H9 (cell line): Measurements from ENCODE around the gene SKP2. TPM values are rescaled to one million over a fixed set of nuclear protein-coding genes. Genes with fewer than 3 reads are reported as not detected.

Source experiments
- DNase-seq: peaks from one replicate; pipeline ENCODE4 v3.0.0-alpha.2; 2017
- H2AFZ ChIP-seq: one replicate; pipeline ENCODE4 v1.6.1; 2013; ENCODE audit warnings: mild to moderate bottlenecking, low read length, control low read depth, moderate library complexity
- H2AK5ac ChIP-seq: 2 replicates; pipeline ENCODE4 v1.6.1; 2013; ENCODE audit warnings: low read length, control low read depth, mixed read lengths; ENCODE audit not compliant: insufficient read length
- H2BK120ac ChIP-seq: one replicate; pipeline ENCODE4 v1.6.1; 2013; ENCODE audit warnings: low read depth, mild to moderate bottlenecking, low read length, control low read depth, inconsistent platforms; ENCODE audit not compliant: poor library complexity, severe bottlenecking
- H2BK12ac ChIP-seq: 2 replicates; pipeline ENCODE4 v1.6.1; 2013; ENCODE audit warnings: low read length, control low read depth, mixed read lengths, low read depth; ENCODE audit not compliant: insufficient read length
- H2BK15ac ChIP-seq: 2 replicates; pipeline ENCODE4 v1.6.1; 2013; ENCODE audit warnings: low read depth, low read length, control low read depth
- H2BK20ac ChIP-seq: one replicate; pipeline ENCODE4 v1.6.1; 2013; ENCODE audit warnings: low read depth, mild to moderate bottlenecking, low read length, control low read depth, inconsistent platforms; ENCODE audit not compliant: poor library complexity, severe bottlenecking
- H2BK5ac ChIP-seq: 2 replicates; pipeline ENCODE4 v1.6.1; 2013; ENCODE audit warnings: low read length, control low read depth, mixed read lengths; ENCODE audit not compliant: insufficient read length
- H3K14ac ChIP-seq: 2 replicates; pipeline ENCODE4 v1.6.1; 2013; ENCODE audit warnings: low read length, control low read depth; ENCODE audit not compliant: insufficient read depth
- H3K18ac ChIP-seq: 2 replicates; pipeline ENCODE4 v1.6.1; 2013; ENCODE audit warnings: low read depth, mild to moderate bottlenecking, mixed read lengths, low read length, control low read depth; ENCODE audit not compliant: insufficient read length
- H3K23ac ChIP-seq: 2 replicates; pipeline ENCODE4 v1.6.1; 2013; ENCODE audit warnings: low read length, control low read depth, mixed read lengths, low read depth; ENCODE audit not compliant: insufficient read length
- H3K23me2 ChIP-seq: 2 replicates; pipeline ENCODE4 v1.6.1; 2013; ENCODE audit warnings: low read depth, mild to moderate bottlenecking, mixed read lengths, low read length, control low read depth; ENCODE audit not compliant: insufficient read length, poor library complexity, severe bottlenecking
- H3K27ac ChIP-seq: 2 replicates; pipeline ENCODE4 v1.5.1; 2013; ENCODE audit warnings: low read length, control low read depth, mixed read lengths, low read depth; ENCODE audit not compliant: insufficient read length
- H3K27me3 ChIP-seq: 2 replicates; pipeline ENCODE4 v1.6.1; 2013; ENCODE audit warnings: low read length, control low read depth, inconsistent platforms; ENCODE audit not compliant: insufficient read depth
- H3K4ac ChIP-seq: 2 replicates; pipeline ENCODE4 v1.6.1; 2013; ENCODE audit warnings: low read depth, mild to moderate bottlenecking, control low read depth, inconsistent platforms, low read length, moderate library complexity
- H3K4me1 ChIP-seq: 2 replicates; pipeline ENCODE4 v1.6.1; 2013; ENCODE audit warnings: low read length, control low read depth, inconsistent platforms; ENCODE audit not compliant: insufficient read depth
- H3K4me2 ChIP-seq: 2 replicates; pipeline ENCODE4 v1.6.1; 2013; ENCODE audit warnings: low read length, control low read depth, mixed read lengths; ENCODE audit not compliant: insufficient read length, insufficient read depth
- H3K56ac ChIP-seq: 2 replicates; pipeline ENCODE4 v1.6.1; 2013; ENCODE audit warnings: low read depth, mild to moderate bottlenecking, mixed read lengths, low read length, control low read depth; ENCODE audit not compliant: insufficient read length
- H3K79me1 ChIP-seq: 2 replicates; pipeline ENCODE4 v1.6.1; 2013; ENCODE audit warnings: low read depth, mild to moderate bottlenecking, moderate library complexity, low read length, control low read depth, inconsistent platforms; ENCODE audit not compliant: insufficient read depth, poor library complexity, severe bottlenecking
- H3K79me2 ChIP-seq: 2 replicates; pipeline ENCODE4 v1.6.1; 2013; ENCODE audit warnings: low read length, control low read depth, inconsistent platforms; ENCODE audit not compliant: insufficient read depth
- H3K9ac ChIP-seq: 2 replicates; pipeline ENCODE4 v1.6.1; 2013; ENCODE audit warnings: low read length, control low read depth, mixed read lengths; ENCODE audit not compliant: insufficient read length; ENCODE audit errors: extremely low read depth
- H3K9me3 ChIP-seq: one replicate; pipeline ENCODE4 v1.6.1; 2013; ENCODE audit warnings: low read depth, low read length, inconsistent platforms; ENCODE audit not compliant: control insufficient read depth
- H3T11ph ChIP-seq: one replicate; pipeline ENCODE4 v1.6.1; 2013; ENCODE audit warnings: mild to moderate bottlenecking, low read length, control low read depth, inconsistent platforms
- H4K20me1 ChIP-seq: one replicate; pipeline ENCODE4 v1.6.1; 2013; ENCODE audit not compliant: control insufficient read depth, insufficient read length, insufficient read depth
- H4K5ac ChIP-seq: 2 replicates; pipeline ENCODE4 v1.6.1; 2013; ENCODE audit warnings: low read depth, mild to moderate bottlenecking, mixed read lengths, low read length, control low read depth; ENCODE audit not compliant: insufficient read length
- H4K8ac ChIP-seq: replicated peaks from 2 replicates; pipeline ENCODE4 v1.6.1; 2013; ENCODE audit warnings: low read length, control low read depth, mixed read lengths, low read depth; ENCODE audit not compliant: insufficient read length
- H4K91ac ChIP-seq: 2 replicates; pipeline ENCODE4 v1.6.1; 2013; ENCODE audit warnings: low read depth, mild to moderate bottlenecking, moderate library complexity, mixed read lengths, low read length, control low read depth; ENCODE audit not compliant: insufficient read length
- H3K27ac Mint-ChIP-seq, 3 experiments: 2 replicates in 2 of 3; 3 replicates in 1 of 3; pipeline ENCODE4 v1.8.0; 2020 to 2021; ENCODE audit warnings: mixed read lengths in 3 of 3, mild to moderate bottlenecking in 1 of 3, moderate library complexity in 1 of 3
- H3K27me3 Mint-ChIP-seq: 2 replicates; pipeline ENCODE4 v1.8.0; 2021; ENCODE audit warnings: low read depth, mild to moderate bottlenecking, moderate library complexity, mixed read lengths
- H3K36me3 Mint-ChIP-seq, 3 experiments: 2 replicates in 2 of 3; 3 replicates in 1 of 3; pipeline ENCODE4 v1.8.0; 2020 to 2021; ENCODE audit warnings: low read depth in 3 of 3, mixed read lengths in 3 of 3; ENCODE audit not compliant: insufficient read depth in 1 of 3
- H3K4me1 Mint-ChIP-seq, 2 experiments: 2 replicates each; pipeline ENCODE4 v1.8.0; 2020; ENCODE audit warnings: mixed read lengths in 2 of 2
- H3K4me3 Mint-ChIP-seq, 2 experiments: 2 replicates in 1 of 2; 3 replicates in 1 of 2; pipeline ENCODE4 v1.8.0; 2020 to 2021; ENCODE audit warnings: mild to moderate bottlenecking in 2 of 2, mixed read lengths in 2 of 2, moderate library complexity in 1 of 2
- H3K9me3 Mint-ChIP-seq, 2 experiments: 2 replicates in 1 of 2; 3 replicates in 1 of 2; pipeline ENCODE4 v1.8.0; 2020; ENCODE audit warnings: mild to moderate bottlenecking in 2 of 2, mixed read lengths in 2 of 2, moderate library complexity in 1 of 2
- WGBS: extraction: QIAGEN DNeasy Blood & Tissue Kit; methylation state at CpG from one replicate; pipeline ENCODE4 v1.1.7; 2013; ENCODE audit warnings: missing lambda C conversion rate, low lambda C conversion rate, mixed read lengths; ENCODE audit not compliant: insufficient read length; ENCODE audit errors: extremely low coverage; 5-methylcytosine and 5-hydroxymethylcytosine counted together
- total RNA-seq: library from RNA; stranded (reverse); gene quantifications from 2 replicates; pipeline ENCODE4 v1.2.1, GENCODE V29; 2021
- TF ChIP-seq, protein P1 (sequence below): fragments of 200-600 bp; sonication (generic); conservative IDR thresholded peaks from 3 replicates; pipeline ENCODE4 v1.8.0; 2021; ENCODE audit warnings: antibody characterized with exemption, mild to moderate bottlenecking

Gene SKP2
- total RNA-seq, 1 experiment from 2014 or later, result 103 TPM

DNA sequence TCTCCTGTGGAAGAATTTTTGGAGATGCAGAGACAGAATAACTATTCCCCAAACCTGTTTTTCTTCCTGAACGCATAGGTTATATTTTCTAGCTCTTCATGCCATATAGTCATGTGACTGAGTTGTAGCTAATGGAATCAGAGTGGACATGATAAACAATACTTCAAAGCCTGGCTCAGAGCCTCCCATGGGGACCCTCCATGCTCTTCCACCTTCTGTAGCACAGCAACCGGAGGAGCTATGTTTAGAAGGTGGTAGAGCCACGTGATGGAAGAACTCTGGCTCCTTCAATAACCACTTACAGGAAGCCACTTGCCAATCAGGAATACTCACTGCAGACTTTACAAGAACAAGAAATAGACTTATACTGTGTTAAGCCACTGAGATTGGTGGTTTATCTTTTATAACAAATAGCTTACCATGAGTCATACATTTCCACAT, 50.6 kb downstream of the SKP2 start:
- Histone ChIP-seq H2BK120ac (no peak overlapping the region), H3K27me3 (no peaks in the 10 kb centered on the region), H3K23me2 (no peaks in the 10 kb centered on the region), H3K4me2 (no peak overlapping the region), H2BK12ac (no peak overlapping the region), H3K79me2 (no peaks in the 10 kb centered on the region), H3K18ac (no peak overlapping the region), H2BK20ac (no peak overlapping the region), H4K20me1 (no peaks in the 10 kb centered on the region), H3K4ac (no peak overlapping the region), H3K56ac (no peak overlapping the region), H2BK5ac (no peak overlapping the region), H3K9me3 (no peaks in the 10 kb centered on the region), H3K4me1 (no peaks in the 10 kb centered on the region), H2BK15ac (no peak overlapping the region), H2AFZ (no peak overlapping the region), H2AK5ac (no peak overlapping the region), H4K91ac (no peak overlapping the region), H3K79me1 (no peaks in the 10 kb centered on the region), H3K14ac (no peak overlapping the region), H3K9ac (no peak overlapping the region), H3T11ph (no peak overlapping the region), H3K23ac (no peak overlapping the region), H3K27ac (no peak overlapping the region), H4K5ac (no peak overlapping the region), H4K8ac (no peak overlapping the region)
- H3K9me3 Mint-ChIP-seq, result no peaks in the 10 kb centered on the region
- TF ChIP-seq, protein P1, sequence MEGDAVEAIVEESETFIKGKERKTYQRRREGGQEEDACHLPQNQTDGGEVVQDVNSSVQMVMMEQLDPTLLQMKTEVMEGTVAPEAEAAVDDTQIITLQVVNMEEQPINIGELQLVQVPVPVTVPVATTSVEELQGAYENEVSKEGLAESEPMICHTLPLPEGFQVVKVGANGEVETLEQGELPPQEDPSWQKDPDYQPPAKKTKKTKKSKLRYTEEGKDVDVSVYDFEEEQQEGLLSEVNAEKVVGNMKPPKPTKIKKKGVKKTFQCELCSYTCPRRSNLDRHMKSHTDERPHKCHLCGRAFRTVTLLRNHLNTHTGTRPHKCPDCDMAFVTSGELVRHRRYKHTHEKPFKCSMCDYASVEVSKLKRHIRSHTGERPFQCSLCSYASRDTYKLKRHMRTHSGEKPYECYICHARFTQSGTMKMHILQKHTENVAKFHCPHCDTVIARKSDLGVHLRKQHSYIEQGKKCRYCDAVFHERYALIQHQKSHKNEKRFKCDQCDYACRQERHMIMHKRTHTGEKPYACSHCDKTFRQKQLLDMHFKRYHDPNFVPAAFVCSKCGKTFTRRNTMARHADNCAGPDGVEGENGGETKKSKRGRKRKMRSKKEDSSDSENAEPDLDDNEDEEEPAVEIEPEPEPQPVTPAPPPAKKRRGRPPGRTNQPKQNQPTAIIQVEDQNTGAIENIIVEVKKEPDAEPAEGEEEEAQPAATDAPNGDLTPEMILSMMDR, result no peak
- H3K36me3 Mint-ChIP-seq, result peaks cover 0 to 10% (median 6%) of the 10 kb centered on the region in 3 experiments; a peak in 5 of 7 replicates
- no peaks in the 10 kb centered on the region for H3K27me3 Mint-ChIP-seq
- H3K4me1 Mint-ChIP-seq, result no peaks in the 10 kb centered on the region
- H3K4me3 Mint-ChIP-seq, result no peak overlapping the region
- H3K27ac Mint-ChIP-seq, result no peak overlapping the region
- no peak for DNase-seq
- WGBS, result no CpG with 5 or more reads among the region's 3 CpGs
